Hepatocyte (in vitro differentiated cells): ENCODE measurements around the gene GLMP.

Source experiments
- EZH2 ChIP-seq: fragments of 200-600 bp; sonication (generic); IDR thresholded peaks from 2 replicates; pipeline ENCODE4 v1.6.1; 2016; ENCODE audit warnings: antibody characterized with exemption, mild to moderate bottlenecking, borderline replicate concordance
- TF ChIP-seq, protein P1 (sequence below): fragments of 200-600 bp; sonication (generic); IDR thresholded peaks from 2 replicates; pipeline ENCODE4 v1.5.1; 2016; ENCODE audit warnings: antibody characterized with exemption, mild to moderate bottlenecking; ENCODE audit not compliant: poor library complexity

DNA sequence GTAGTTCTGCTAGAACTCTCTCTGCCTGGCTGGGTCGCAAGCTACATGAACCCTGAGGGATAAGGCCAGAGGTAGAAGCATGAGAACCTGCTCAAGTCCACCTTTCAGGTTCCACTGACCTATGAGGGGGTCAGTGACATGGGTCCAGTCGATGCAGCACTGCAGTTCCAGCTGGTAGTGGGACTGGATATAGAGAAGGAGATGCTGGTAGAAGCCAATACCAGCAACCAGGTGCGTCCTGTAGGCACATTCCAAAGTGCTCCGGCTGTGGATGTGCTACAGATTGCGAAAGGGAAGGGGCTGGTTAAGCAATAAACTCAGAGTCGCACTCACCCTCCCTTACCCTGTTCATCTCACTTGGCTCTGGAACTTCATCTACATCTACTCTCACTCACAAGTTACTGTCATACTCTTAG lies 18.5 kb downstream of the GLMP start:
- TF ChIP-seq, protein P1, sequence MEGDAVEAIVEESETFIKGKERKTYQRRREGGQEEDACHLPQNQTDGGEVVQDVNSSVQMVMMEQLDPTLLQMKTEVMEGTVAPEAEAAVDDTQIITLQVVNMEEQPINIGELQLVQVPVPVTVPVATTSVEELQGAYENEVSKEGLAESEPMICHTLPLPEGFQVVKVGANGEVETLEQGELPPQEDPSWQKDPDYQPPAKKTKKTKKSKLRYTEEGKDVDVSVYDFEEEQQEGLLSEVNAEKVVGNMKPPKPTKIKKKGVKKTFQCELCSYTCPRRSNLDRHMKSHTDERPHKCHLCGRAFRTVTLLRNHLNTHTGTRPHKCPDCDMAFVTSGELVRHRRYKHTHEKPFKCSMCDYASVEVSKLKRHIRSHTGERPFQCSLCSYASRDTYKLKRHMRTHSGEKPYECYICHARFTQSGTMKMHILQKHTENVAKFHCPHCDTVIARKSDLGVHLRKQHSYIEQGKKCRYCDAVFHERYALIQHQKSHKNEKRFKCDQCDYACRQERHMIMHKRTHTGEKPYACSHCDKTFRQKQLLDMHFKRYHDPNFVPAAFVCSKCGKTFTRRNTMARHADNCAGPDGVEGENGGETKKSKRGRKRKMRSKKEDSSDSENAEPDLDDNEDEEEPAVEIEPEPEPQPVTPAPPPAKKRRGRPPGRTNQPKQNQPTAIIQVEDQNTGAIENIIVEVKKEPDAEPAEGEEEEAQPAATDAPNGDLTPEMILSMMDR = no peak
- TF ChIP-seq EZH2 = no peak
